Measurements from ENCODE around the gene SPAG9. TPM values are rescaled to one million over a fixed set of nuclear protein-coding genes. Genes with fewer than 3 reads are reported as not detected.

Gene SPAG9
- total and polyA plus RNA-seq, 10 donors = 10.7 to 94.6 (median 78.3) TPM

DNA sequence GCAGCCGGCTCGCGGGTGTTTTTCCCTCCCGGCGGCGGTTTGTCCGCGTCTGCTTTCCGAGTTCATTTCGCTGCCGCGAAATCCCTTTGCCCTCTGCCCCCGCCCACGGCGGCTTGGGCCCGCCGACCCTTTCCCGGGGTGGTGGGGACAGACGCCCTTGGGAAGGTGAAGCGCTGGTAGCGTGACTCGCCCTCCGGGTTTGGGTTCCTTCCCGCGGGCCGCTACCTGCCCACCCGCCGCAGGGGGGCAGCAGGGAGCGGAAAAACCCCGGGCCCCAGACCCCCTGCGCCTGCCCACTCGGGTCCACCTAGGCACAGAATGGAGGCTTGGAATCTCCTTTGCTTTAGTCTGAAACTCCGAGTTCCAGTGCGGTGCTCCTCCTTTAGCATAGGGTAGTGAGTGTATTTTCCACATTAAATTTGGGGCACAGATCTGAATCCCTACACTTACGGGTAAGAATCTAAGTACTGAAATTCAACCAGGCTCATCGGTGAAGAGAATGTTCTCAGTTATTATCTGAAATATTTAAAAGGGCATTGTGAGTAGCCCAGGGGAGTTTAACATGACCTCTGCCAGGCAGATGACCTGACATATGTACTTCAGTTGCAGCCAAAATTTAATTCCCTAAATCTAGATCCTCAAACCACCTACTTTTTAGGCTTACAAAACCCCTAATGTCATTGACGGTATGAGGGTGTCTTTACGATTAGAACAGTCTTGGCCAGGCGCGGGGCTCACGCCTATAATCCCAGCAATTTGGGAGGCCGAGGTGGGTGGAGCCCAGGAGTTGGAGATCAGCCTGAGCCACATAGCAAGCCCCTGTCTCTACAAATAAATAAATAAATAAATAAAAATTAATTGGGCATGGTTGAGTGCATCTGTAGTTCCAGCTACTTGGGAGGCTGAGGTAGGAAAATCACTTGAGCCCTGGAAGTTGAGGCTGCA is 46.6 kb upstream of the SPAG9 start:
- no peaks in the 10 kb centered on the region for H3K9me3 ChIP-seq
- peak; percentile 90 for DNase-seq
- H3K27me3 ChIP-seq (replicated peaks in 1 of 7) = no peaks in the 10 kb centered on the region
- H3K27ac ChIP-seq = peak overlapping the region; percentile 86 to 96 (median 93)
- peaks cover 0 to 34% (median 23%) of the 10 kb centered on the region in 6 donors for H3K4me1 ChIP-seq
- peaks cover 2 to 56% (median 38%) of the 10 kb centered on the region in 6 donors for H3K36me3 ChIP-seq
- 15 to 16% (median 15%) methylated on average over 40 to 42 of the region's 42 CpGs for WGBS, 5 donors
- TF ChIP-seq POLR2AphosphoS5 (IDR thresholded peaks at IDR 0.05) = no peak
- TF ChIP-seq, protein P1, sequence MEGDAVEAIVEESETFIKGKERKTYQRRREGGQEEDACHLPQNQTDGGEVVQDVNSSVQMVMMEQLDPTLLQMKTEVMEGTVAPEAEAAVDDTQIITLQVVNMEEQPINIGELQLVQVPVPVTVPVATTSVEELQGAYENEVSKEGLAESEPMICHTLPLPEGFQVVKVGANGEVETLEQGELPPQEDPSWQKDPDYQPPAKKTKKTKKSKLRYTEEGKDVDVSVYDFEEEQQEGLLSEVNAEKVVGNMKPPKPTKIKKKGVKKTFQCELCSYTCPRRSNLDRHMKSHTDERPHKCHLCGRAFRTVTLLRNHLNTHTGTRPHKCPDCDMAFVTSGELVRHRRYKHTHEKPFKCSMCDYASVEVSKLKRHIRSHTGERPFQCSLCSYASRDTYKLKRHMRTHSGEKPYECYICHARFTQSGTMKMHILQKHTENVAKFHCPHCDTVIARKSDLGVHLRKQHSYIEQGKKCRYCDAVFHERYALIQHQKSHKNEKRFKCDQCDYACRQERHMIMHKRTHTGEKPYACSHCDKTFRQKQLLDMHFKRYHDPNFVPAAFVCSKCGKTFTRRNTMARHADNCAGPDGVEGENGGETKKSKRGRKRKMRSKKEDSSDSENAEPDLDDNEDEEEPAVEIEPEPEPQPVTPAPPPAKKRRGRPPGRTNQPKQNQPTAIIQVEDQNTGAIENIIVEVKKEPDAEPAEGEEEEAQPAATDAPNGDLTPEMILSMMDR (IDR thresholded peaks at IDR 0.05 in 8 of 11, conservative IDR thresholded peaks at IDR 0.05 in 3 of 11) = peak; percentile 41 to 90 (median 79)
- intact Hi-C loops (cut with DNase I; ENCODE audit: low total_unique reads) = loop anchor here (5.0 kb wide), 1 partner anchor 95 kb away; the partner anchor contains the start of genes MBTD1 and UTP18
- H3K4me3 ChIP-seq = peak overlapping the region; percentile 88 to 99 (median 96)

DNA sequence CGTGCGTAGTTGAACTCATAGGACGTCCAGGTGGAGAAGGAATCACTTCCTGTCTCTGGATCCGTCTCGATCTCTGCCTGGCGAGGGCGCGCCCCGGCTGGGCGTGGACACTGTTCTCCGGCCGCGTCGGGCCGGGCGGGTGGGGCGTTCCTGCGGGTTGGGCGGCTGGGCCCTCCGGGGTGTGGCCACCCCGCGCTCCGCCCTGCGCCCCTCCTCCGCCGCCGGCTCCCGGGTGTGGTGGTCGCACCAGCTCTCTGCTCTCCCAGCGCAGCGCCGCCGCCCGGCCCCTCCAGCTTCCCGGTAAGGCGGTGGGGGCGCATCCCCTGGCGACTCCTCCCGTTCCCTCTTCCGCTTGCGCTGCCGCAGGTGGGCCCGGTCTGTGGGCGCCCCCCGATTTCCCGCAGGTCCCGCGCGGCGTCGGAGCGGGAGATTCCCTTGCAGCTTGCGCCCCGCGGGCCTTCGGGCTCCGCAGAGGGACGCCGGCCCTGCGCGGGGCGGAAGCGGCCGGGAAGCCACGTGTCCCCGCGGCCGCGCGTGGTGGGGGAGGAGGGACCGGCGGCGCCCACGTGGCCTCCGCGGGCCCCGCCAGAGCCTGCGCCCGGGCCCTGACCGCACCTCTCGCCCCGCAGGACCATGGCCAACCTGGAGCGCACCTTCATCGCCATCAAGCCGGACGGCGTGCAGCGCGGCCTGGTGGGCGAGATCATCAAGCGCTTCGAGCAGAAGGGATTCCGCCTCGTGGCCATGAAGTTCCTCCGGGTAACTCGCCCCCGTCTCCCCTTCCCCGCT is 45.7 kb upstream of the SPAG9 start, which contains the start of gene NME2:
Gene NME2 (plus strand): TSS at position 214 of the 789 bp plus-strand sequence. CDS start 420 bp downstream, at position 634.
- peaks cover 0 to 34% (median 23%) of the 10 kb centered on the region in 6 donors for H3K4me1 ChIP-seq
- peaks cover 0 to 56% (median 37%) of the 10 kb centered on the region in 6 donors for H3K36me3 ChIP-seq
- H3K9me3 ChIP-seq = no peaks in the 10 kb centered on the region
- H3K27ac ChIP-seq = peak within 1 kb of the TSS; percentile 86 to 96 (median 93)
- H3K4me3 ChIP-seq = peak within 1 kb of the TSS; percentile 88 to 99 (median 96)
- no peaks in the 10 kb centered on the region for H3K27me3 ChIP-seq (replicated peaks in 1 of 7)
- intact Hi-C loops (cut with DNase I; ENCODE audit: low total_unique reads) = loop anchor here (5.0 kb wide), 1 partner anchor 96 kb away; the partner anchor contains the start of genes MBTD1 and UTP18
- TF ChIP-seq POLR2A (IDR thresholded peaks at IDR 0.05) = peak in 1 of 3 donors; percentile 41
- TF ChIP-seq, protein P1 (IDR thresholded peaks at IDR 0.05 in 8 of 11, conservative IDR thresholded peaks at IDR 0.05 in 3 of 11) = no peak
- TF ChIP-seq POLR2AphosphoS5 (IDR thresholded peaks at IDR 0.05) = peak; percentile 78 to 87 (median 85)
- peak; percentile 95 for DNase-seq
- 0% methylated on average over 7 to 98 of the region's 98 CpGs for WGBS, 5 donors

DNA sequence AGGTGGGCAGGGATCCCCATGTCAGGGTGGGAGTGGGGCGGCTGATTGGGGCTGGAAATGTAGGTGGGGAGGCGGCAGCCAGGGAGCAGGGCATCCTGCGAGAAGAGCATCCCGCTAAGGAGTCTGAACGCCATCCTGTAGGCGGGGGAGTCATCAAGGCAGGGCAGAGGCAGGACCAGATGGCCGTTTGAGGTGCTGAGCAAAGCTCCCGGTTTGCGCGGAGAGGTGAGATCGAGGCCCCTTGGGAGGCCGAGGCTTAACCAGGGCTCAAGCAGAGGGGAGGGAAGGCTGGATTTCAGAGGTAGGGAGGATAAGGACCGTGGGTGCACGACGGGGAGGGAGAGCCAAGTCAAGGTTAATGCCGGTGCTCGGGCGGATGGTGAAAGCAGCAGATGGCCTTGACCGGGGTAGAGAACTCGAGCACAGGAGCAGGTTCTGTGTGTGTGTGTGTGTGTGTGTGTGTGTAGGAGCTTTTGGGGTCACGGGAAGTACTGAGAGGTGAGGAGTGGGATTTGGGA is 45.1 kb upstream of the SPAG9 start:
- intact Hi-C loops (cut with DNase I; ENCODE audit: low total_unique reads) = loop anchor here (5.0 kb wide), 1 partner anchor 97 kb away; the partner anchor contains the start of genes MBTD1 and UTP18
- no peak for DNase-seq
- peaks cover 0 to 34% (median 23%) of the 10 kb centered on the region in 6 donors for H3K4me1 ChIP-seq
- H3K27ac ChIP-seq = peak overlapping the region; percentile 86 to 96 (median 93)
- H3K4me3 ChIP-seq = peak overlapping the region; percentile 88 to 99 (median 96)
- TF ChIP-seq, protein P1 (IDR thresholded peaks at IDR 0.05 in 8 of 11, conservative IDR thresholded peaks at IDR 0.05 in 3 of 11) = no peak
- H3K27me3 ChIP-seq (replicated peaks in 1 of 7) = no peaks in the 10 kb centered on the region
- WGBS, 5 donors = 14 to 23% (median 18%) methylated on average over 21 of the region's 21 CpGs
- H3K9me3 ChIP-seq = no peaks in the 10 kb centered on the region
- H3K36me3 ChIP-seq = peaks cover 0 to 56% (median 37%) of the 10 kb centered on the region in 6 donors
